Upper lobe of right lung (tissue), 1 donor: ENCODE results near the gene PRND. TPM values are rescaled to one million over a fixed set of nuclear protein-coding genes. Genes with fewer than 3 reads are reported as not detected.
"Not testable (repeated sequence)": the region's sequence is repeated elsewhere in the genome, so short reads cannot be mapped to it uniquely, and the experiment has no call there.

Source experiments
- ATAC-seq: fragments of 200-7000 bp; cut with Tn5 transposase; one replicate; pipeline ENCODE4 v1.9.1; 2020; ENCODE audit warnings: mild to moderate bottlenecking, moderate library complexity
- DNase-seq: peaks from one replicate; pipeline ENCODE4 v3.0.0-alpha.2; 2020
- H3K27ac ChIP-seq: fragments of 200-600 bp; one replicate; pipeline ENCODE4 v1.8.0; 2022
- H3K27me3 ChIP-seq: fragments of 200-600 bp; one replicate; pipeline ENCODE4 v1.8.0; 2022; ENCODE audit warnings: mild to moderate bottlenecking
- H3K36me3 ChIP-seq: fragments of 200-600 bp; one replicate; pipeline ENCODE4 v1.8.0; 2022
- H3K4me1 ChIP-seq: fragments of 200-600 bp; one replicate; pipeline ENCODE4 v1.8.0; 2022
- H3K4me3 ChIP-seq: fragments of 200-600 bp; one replicate; pipeline ENCODE4 v1.8.0; 2022; ENCODE audit warnings: mild to moderate bottlenecking
- H3K9me3 ChIP-seq: fragments of 200-600 bp; one replicate; pipeline ENCODE4 v1.8.0; 2022
- CTCF ChIP-seq: fragments of 200-600 bp; IDR thresholded peaks from one replicate; pipeline ENCODE4 v1.8.0; 2022; ENCODE audit warnings: antibody characterized with exemption
- intact Hi-C: fragments of 100-400 bp; cut with DNase I; formaldehyde crosslinking; loops from one replicate; pipeline ENCODE4 v1.11.0; 2022
- total RNA-seq: library from RNA; stranded (reverse); fragmentation: NEBNext Ultra II Directional; extraction: Animal tissue kit (Norgen Biotek cat#: 25700); gene quantifications from one replicate; pipeline ENCODE4 v1.2.1, GENCODE V29; 2021
- donor health status: DM: no; HTN: yes; CAD: no; lungs with severe emphysema.

Gene PRND
- total RNA-seq, 1 donor from 2014 or later: 0.43 TPM

GRCh38 chr20:4699957-4700356 is 21.8 kb upstream of the PRND start:
- no peaks in the 10 kb centered on the region for H3K4me1 ChIP-seq
- DNase-seq (no peak), ATAC-seq (no peak)
- no peak for TF ChIP-seq CTCF
- H3K36me3 ChIP-seq: peaks cover 23% of the 10 kb centered on the region
- intact Hi-C loops: no loop called here
- H3K4me3 ChIP-seq: no peak overlapping the region
- no peaks in the 10 kb centered on the region for H3K9me3 ChIP-seq
- no peaks in the 10 kb centered on the region for H3K27me3 ChIP-seq
- no peak overlapping the region for H3K27ac ChIP-seq

- Histone ChIP-seq H3K27ac (no peak overlapping the region), H3K27me3 (no peaks in the 10 kb centered on the region), H3K4me3 (no peak overlapping the region), H3K36me3 (peaks cover 23% of the 10 kb centered on the region), H3K9me3 (no peaks in the 10 kb centered on the region), H3K4me1 (no peaks in the 10 kb centered on the region)
- ATAC-seq: no peak
- TF ChIP-seq CTCF: no peak
- intact Hi-C loops: no loop called here
- DNase-seq: no peak
Observed at GRCh38 chr20:4702562-4703280, 19.0 kb upstream of the PRND start.

GRCh38 chr20:4703281-4703676 is 18.4 kb upstream of the PRND start:
- ATAC-seq (no peak), DNase-seq (no peak)
- intact Hi-C loops: no loop called here
- no peak for TF ChIP-seq CTCF
- Histone ChIP-seq H3K36me3 (peaks cover 23% of the 10 kb centered on the region), H3K27ac (no peak overlapping the region), H3K9me3 (no peaks in the 10 kb centered on the region), H3K4me1 (no peaks in the 10 kb centered on the region), H3K27me3 (no peaks in the 10 kb centered on the region), H3K4me3 (no peak overlapping the region)

GRCh38 chr20:4706941-4707340 is 14.8 kb upstream of the PRND start:
- DNase-seq, H3K27ac ChIP-seq, intact Hi-C loops, ATAC-seq, H3K4me1 ChIP-seq, H3K9me3 ChIP-seq, H3K4me3 ChIP-seq, H3K36me3 ChIP-seq, H3K27me3 ChIP-seq: not testable (repeated sequence)

- no peaks in the 10 kb centered on the region for H3K27me3 ChIP-seq
- no peak overlapping the region for H3K4me3 ChIP-seq
- no peaks in the 10 kb centered on the region for H3K36me3 ChIP-seq
- H3K4me1 ChIP-seq: no peaks in the 10 kb centered on the region
- intact Hi-C loops: no loop called here
- H3K9me3 ChIP-seq: no peaks in the 10 kb centered on the region
- no peak for TF ChIP-seq CTCF
- ATAC-seq: no peak
- no peak for DNase-seq
- H3K27ac ChIP-seq: no peak overlapping the region
Observed at GRCh38 chr20:4708036-4708435, 13.7 kb upstream of the PRND start.

GRCh38 chr20:4708856-4709255 is 12.9 kb upstream of the PRND start:
- no peak for TF ChIP-seq CTCF
- ATAC-seq (no peak), DNase-seq (no peak)
- Histone ChIP-seq H3K36me3 (no peaks in the 10 kb centered on the region), H3K9me3 (no peaks in the 10 kb centered on the region), H3K27me3 (no peaks in the 10 kb centered on the region), H3K4me1 (no peaks in the 10 kb centered on the region), H3K27ac (no peak overlapping the region), H3K4me3 (no peak overlapping the region)
- intact Hi-C loops: no loop called here
